Measurements from ENCODE around the gene ZFHX2. TPM values are rescaled to one million over a fixed set of nuclear protein-coding genes. Genes with fewer than 3 reads are reported as not detected.

ZFHX2 gene
- polyA plus RNA-seq, 1 experiment, result 0.09 TPM

DNA sequence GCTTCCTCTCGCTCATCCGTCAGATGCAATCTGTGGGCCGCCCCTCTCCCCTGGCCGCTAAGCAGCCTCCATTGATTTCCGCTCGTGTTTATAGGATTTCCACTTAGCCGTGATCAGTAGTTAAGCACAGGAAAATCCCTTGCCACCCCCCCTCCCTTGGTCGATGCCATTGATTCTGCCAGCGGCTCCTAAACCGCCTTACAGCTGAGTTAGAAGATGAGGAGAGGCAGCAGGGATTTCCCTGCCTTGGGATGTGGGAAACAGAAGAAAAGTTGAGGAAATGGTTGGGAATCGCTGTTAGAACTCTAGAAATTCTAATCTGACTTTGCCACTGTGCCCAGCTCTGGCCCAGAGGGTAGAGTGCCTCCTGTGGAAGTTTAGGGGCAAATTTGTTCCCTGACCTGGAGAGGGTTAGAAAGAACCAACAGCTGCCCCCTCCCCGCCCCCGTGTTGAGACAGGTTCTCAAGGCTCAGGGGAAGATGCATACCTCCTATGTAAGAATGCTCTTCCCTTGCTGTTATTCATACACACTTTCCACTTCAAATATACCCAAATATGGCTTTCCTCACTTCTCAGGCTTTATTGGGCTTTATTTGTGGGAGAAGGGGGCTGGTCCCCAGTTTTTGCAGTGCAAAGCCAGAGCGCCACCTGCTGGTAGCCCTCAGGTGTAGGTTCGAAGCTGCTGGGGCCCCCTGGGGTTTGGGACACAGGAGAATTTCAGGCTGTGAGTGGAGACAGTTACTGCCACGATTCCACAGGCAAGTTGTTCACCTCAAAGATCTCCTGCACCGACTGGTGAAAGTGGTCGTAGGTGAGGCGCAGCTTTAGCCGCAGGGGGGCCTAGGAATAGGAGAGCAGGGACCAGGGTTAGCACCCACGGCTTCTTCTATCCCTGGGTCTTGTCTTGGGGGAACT lies 7.7 kb upstream of the ZFHX2 start:
- Histone ChIP-seq H3K27ac (ENCODE audit: low read depth, low read length) (no peak overlapping the region), H3K27me3 (ENCODE audit: control insufficient read depth, insufficient read depth, low read length) (no peaks in the 10 kb centered on the region), H3K4me3 (ENCODE audit: low read depth, low read length) (no peak overlapping the region), H3K9me3 (ENCODE audit: control insufficient read depth, insufficient read depth, low read length) (no peaks in the 10 kb centered on the region)
- CTCF ChIA-PET, result interaction anchor here (0.6 to 8.1 kb wide), 19 partner anchors 9 to 351 kb away, joined by 3 to 330 read pairs (median 4); no protein-coding TSS in a partner anchor
- TF ChIP-seq, protein P1, sequence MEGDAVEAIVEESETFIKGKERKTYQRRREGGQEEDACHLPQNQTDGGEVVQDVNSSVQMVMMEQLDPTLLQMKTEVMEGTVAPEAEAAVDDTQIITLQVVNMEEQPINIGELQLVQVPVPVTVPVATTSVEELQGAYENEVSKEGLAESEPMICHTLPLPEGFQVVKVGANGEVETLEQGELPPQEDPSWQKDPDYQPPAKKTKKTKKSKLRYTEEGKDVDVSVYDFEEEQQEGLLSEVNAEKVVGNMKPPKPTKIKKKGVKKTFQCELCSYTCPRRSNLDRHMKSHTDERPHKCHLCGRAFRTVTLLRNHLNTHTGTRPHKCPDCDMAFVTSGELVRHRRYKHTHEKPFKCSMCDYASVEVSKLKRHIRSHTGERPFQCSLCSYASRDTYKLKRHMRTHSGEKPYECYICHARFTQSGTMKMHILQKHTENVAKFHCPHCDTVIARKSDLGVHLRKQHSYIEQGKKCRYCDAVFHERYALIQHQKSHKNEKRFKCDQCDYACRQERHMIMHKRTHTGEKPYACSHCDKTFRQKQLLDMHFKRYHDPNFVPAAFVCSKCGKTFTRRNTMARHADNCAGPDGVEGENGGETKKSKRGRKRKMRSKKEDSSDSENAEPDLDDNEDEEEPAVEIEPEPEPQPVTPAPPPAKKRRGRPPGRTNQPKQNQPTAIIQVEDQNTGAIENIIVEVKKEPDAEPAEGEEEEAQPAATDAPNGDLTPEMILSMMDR (IDR thresholded peaks at IDR 0.05; ENCODE audit: low read depth, low read length), result peak; percentile 94
- peak; percentile 27 for DNase-seq (ENCODE audit: low read depth, low spot score)
- POLR2A ChIA-PET, result interaction anchor here (0.6 kb wide), 1 partner anchor 259 kb away, joined by 5 read pairs; no protein-coding TSS in a partner anchor

DNA sequence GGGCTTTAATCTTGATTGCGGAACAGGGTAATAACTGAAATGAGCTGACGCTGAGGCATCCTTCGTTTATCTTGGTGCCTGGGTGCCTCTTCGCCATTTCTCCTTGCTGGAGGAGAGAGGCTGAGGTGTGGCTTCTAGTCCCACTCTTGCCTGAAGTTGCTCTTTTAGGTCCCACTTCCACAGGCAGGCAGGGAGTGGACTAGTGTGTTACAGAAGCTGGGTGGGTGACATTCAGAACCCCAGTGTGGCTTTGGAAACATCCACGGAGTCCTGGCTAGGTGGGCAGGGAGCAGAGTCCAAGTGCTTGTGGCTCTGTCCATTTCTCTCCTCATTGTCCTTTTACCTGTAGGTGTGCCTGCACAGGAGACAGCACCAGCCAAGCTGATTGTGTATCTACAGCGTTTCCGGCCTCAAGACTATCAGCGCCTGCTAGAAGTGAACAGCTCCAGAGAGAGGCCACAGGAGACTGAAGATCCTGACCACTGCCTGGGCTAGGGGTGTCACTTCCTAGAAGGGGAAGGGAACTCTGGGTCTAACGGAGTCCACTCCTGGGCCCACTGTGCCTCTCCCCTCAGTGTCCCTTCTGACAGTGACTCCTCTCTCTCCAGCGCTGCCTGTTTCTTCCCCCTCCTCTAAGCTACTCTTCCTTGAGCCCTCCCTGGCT lies 6.9 kb upstream of the ZFHX2 start:
- Histone ChIP-seq H3K27ac (ENCODE audit: low read depth, low read length) (no peak overlapping the region), H3K27me3 (ENCODE audit: control insufficient read depth, insufficient read depth, low read length) (no peaks in the 10 kb centered on the region), H3K9me3 (ENCODE audit: control insufficient read depth, insufficient read depth, low read length) (no peaks in the 10 kb centered on the region), H3K4me3 (ENCODE audit: low read depth, low read length) (no peak overlapping the region)
- ChIA-PET CTCF (interaction anchor here (0.6 to 8.1 kb wide), 11 partner anchors 10 to 271 kb away, joined by 3 to 330 read pairs (median 8); no protein-coding TSS in a partner anchor), POLR2A (interaction anchor here (0.6 to 1.0 kb wide), 2 partner anchors 84 to 258 kb away, joined by 5 read pairs; no protein-coding TSS in a partner anchor)
- no peak for DNase-seq (ENCODE audit: low read depth, low spot score)
- TF ChIP-seq, protein P1 (IDR thresholded peaks at IDR 0.05; ENCODE audit: low read depth, low read length), result no peak

DNA sequence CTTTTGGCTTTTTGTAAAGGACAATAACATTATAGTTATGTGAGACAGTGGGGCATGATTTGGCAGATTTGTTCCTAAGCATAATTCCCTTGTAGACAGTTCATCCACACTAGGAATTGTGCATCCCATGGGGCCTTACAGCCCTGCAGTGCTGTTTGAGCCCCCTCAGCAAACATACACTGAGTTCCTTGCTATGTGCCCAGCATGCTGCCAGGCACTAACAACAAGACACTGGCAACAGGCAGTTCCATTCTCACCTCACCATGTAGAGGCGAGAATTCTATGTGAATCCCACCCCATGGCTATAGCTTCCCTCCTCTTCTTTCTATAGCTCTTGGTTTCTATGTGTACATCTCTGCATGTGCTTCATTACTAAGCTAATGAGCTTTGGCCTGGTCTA lies 6.4 kb upstream of the ZFHX2 start:
- Histone ChIP-seq H3K4me3 (ENCODE audit: low read depth, low read length) (no peak overlapping the region), H3K9me3 (ENCODE audit: control insufficient read depth, insufficient read depth, low read length) (no peaks in the 10 kb centered on the region), H3K27ac (ENCODE audit: low read depth, low read length) (no peak overlapping the region), H3K27me3 (ENCODE audit: control insufficient read depth, insufficient read depth, low read length) (no peaks in the 10 kb centered on the region)
- TF ChIP-seq, protein P1 (IDR thresholded peaks at IDR 0.05; ENCODE audit: low read depth, low read length), result no peak
- ChIA-PET POLR2A (interaction anchor here (1.0 kb wide), 1 partner anchor 84 kb away, joined by 5 read pairs; no protein-coding TSS in a partner anchor), CTCF (interaction anchor here (0.8 to 8.1 kb wide), 3 partner anchors 74 to 87 kb away, joined by 3 to 330 read pairs (median 5); no protein-coding TSS in a partner anchor)
- DNase-seq (ENCODE audit: low read depth, low spot score), result no peak

DNA sequence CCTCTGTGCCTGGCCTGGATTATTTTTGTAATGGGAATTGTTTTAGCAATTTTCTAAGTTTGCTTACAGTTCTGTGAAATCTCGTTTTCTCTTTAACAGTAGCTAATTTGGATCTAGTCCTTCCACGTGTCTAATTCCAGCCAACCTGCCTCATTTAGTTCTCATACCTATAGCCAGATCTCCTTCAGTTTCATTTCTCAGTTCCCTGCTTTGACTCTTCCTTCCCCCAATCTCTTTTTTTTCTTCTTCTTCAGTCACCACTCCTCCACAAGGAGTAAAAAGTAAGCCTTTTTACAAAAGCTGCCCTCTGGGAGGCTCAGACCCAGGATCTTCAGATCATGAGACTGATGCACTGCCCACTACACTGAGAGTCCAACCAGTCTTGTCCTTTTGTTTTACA lies 6.0 kb upstream of the ZFHX2 start:
- ChIA-PET POLR2A (interaction anchor here (0.6 to 1.0 kb wide), 3 partner anchors 83 to 531 kb away, joined by 3 to 5 read pairs (median 3); partner anchors contain the start of gene PABPN1), CTCF (interaction anchor here (0.8 to 8.1 kb wide), 2 partner anchors 74 to 79 kb away, joined by 3 to 330 read pairs; no protein-coding TSS in a partner anchor)

More for the DNA sequence above, 6.0 kb upstream of the ZFHX2 start:
- TF ChIP-seq, protein P1 (IDR thresholded peaks at IDR 0.05; ENCODE audit: low read depth, low read length), result no peak
- Histone ChIP-seq H3K27ac (ENCODE audit: low read depth, low read length) (no peak overlapping the region), H3K4me3 (ENCODE audit: low read depth, low read length) (no peak overlapping the region), H3K27me3 (ENCODE audit: control insufficient read depth, insufficient read depth, low read length) (no peaks in the 10 kb centered on the region), H3K9me3 (ENCODE audit: control insufficient read depth, insufficient read depth, low read length) (no peaks in the 10 kb centered on the region)
- DNase-seq (ENCODE audit: low read depth, low spot score), result no peak
